ENCODE measurements around the gene PAM.
"Not testable (repeated sequence)": the region's sequence is repeated elsewhere in the genome, so short reads cannot be mapped to it uniquely, and the experiment has no call there.

The PAM gene

GRCh38 chr5:102753889-102754766 is 977 bp upstream of the PAM start:
- no peak for DNase-seq

- peak; percentile 61 for DNase-seq
Measured at GRCh38 chr5:102755686-102756371, 724 bp downstream of the PAM start.

GRCh38 chr5:102758576-102758975 is 3.5 kb downstream of the PAM start:
- no peak for DNase-seq

GRCh38 chr5:102759289-102759688 is 4.2 kb downstream of the PAM start:
- DNase-seq = no peak

- no peak for DNase-seq
Measured at GRCh38 chr5:102759700-102760099, 4.6 kb downstream of the PAM start.

- no peak for DNase-seq
Measured at GRCh38 chr5:102760815-102761214, 5.7 kb downstream of the PAM start.

- no peak for DNase-seq
Measured at GRCh38 chr5:102762095-102762534, 7.0 kb downstream of the PAM start.

- no peak for DNase-seq
Measured at GRCh38 chr5:102762562-102763227, 7.6 kb downstream of the PAM start.

- DNase-seq = no peak
Measured at GRCh38 chr5:102763734-102764133, 8.6 kb downstream of the PAM start.

- DNase-seq = no peak
Measured at GRCh38 chr5:102764381-102765004, 9.4 kb downstream of the PAM start.

GRCh38 chr5:102765350-102765749 is 10.2 kb downstream of the PAM start:
- DNase-seq = no peak

GRCh38 chr5:102766295-102767090 is 11.4 kb downstream of the PAM start:
- DNase-seq = no peak

- DNase-seq = no peak
Measured at GRCh38 chr5:102767862-102768261, 12.8 kb downstream of the PAM start.

GRCh38 chr5:102770803-102771202 is 15.7 kb downstream of the PAM start:
- no peak for DNase-seq

GRCh38 chr5:102771435-102771834 is 16.3 kb downstream of the PAM start:
- no peak for DNase-seq

- DNase-seq = no peak
Measured at GRCh38 chr5:102772273-102772672, 17.2 kb downstream of the PAM start.

- DNase-seq = no peak
Measured at GRCh38 chr5:102773133-102773532, 18.0 kb downstream of the PAM start.

- DNase-seq = not testable (repeated sequence)
Measured at GRCh38 chr5:102775756-102776155, 20.7 kb downstream of the PAM start.

GRCh38 chr5:102777099-102777498 is 22.0 kb downstream of the PAM start:
- DNase-seq = no peak

- DNase-seq = no peak
Measured at GRCh38 chr5:102778478-102778877, 23.4 kb downstream of the PAM start.

GRCh38 chr5:102781359-102781758 is 26.3 kb downstream of the PAM start:
- no peak for DNase-seq

GRCh38 chr5:102781786-102782185 is 26.7 kb downstream of the PAM start:
- no peak for DNase-seq
